Glomerular visceral epithelial cell (primary cell): Measurements from ENCODE around the gene SPTBN2.

ENCODE experiments used
- DNase-seq: peaks from one replicate; pipeline ENCODE4 v3.0.0-alpha.2; 2016; ENCODE audit errors: extremely low spot score

The SPTBN2 gene

DNA sequence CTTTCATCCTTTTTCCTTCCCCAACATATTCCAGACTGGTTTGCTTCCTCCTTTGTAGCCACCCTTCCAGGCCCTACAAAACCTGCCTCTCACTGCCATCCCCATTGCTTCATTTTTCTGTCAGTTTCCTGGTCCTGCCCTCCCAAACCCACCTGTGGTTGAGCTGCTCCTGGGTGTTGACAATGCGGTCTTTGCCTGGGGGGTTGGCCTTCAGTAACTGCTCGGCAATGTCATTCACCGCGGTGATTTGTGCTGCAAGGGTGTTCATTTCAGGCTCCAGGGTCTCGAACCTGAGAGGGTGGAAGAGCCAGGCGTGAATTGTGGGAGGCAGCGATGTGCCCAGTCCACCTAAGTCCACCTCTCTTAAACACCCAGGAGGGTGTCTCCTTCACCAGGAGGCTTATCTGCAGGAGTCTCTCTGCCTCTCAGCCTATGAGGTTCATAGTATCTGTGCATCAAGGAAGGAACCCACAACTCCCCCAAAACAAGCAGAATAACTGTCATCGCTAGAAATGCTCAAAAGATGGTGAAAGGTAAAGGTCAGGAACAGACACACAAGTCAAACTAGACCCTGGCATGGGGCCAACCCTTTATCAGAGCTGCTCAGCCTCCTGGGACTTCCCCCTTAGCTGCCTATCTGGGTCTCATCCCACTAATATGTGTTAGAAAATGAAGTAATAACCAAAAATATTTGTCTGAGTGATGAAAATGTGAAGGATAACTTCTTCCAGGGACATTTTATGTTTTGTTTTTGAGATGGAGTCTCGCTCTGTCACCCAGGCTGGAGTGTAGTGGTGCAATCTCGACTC lies 27.4 kb downstream of the SPTBN2 start:
- no peak for DNase-seq

DNA sequence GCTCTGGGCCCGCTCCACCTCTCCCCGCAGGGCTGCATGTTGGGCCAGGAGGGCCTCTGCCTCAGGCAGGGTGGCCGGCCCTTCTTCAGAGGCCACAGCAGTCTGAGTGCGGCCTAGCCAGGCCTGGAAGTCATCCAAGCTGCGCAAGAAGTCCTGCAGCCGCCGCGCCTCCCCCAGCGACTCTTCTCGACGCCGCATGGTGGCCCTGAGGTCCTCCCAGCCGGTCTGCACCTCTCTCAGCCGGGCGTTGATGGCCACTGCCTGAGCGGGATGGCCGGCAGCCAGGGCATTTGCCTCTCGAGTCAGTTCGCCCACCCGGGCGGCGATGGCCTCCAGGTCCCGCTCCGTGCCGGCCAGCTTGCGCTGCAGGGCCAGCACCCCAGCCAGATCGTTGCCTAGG lies 28.3 kb downstream of the SPTBN2 start:
- no peak for DNase-seq

DNA sequence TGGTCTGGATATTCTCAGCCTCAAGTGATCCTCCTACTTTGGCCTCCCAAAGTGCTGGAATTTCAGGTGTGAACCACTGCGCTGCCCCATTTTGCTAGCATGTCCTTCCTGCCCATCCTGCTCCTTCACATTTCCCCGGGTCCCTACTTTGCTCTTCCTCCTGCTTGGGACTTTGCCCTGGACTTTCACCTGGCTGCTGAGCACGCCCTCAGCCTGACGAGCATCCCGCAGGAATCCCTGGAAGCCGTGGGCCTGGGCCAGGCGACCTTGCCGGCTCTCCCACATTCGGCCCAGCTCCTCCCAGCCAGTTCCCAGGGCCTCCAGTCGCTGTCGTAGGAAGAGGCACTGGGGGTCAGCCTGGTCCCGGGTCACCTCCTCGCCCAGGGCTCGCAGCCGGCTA lies 28.7 kb downstream of the SPTBN2 start:
- no peak for DNase-seq

DNA sequence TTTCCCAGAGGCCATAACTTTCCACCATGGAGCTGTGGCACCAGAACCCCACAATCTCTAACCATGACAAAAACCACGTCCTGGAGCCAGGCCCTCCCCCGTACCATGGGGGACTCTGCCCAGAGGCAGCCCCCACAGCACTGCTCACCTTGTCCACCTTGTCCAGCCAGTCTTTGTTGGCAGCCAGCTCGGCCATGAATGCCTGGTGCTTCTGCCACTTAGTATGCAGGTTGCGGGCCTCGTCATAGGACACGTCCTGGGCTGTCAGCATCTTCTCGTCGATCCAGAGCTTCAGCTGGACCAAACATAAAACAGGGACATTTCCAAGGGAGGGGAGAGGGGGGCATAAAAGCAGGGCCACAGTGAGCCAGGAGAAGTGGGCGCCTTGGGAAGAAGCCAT lies 30.5 kb downstream of the SPTBN2 start:
- DNase-seq, result no peak

DNA sequence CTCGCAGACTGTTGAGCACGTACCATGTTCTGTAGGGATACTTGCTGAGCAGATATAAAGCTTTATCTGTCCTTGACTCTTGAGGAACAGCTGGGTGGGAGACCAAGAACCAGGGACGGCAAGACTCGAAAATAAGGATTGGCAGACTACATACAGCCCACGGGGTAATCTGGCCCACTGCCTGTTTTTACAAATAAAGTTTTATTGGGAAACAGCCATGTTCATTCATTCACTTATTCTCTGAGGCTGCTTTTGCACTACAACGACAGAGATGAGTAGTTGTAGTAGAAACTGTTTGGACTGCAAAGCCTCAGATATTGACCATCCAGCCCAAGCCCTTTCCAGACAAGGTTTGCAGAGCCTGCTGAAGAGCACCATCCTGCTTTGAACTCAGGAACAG lies 31.0 kb downstream of the SPTBN2 start:
- DNase-seq, result no peak

DNA sequence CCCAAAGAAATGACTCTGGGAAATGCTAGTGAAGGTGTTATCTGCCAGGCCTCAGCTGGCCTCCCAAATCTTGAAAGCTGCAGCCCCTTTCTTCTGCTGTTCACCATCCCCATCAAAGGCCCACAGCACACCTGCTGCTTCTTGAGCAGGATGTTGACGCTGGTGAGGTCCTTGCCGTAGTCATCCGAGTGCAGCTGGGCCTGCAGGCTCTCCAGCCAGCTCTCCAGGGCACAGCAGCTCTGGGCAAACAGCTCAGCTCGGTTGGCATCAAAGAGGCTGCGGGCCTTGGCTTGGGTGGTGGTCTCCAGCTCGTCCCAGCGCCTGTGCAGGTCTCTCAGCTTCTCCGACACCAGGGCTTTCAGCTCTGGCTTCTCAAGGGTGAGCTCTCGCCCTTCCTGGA lies 32.9 kb downstream of the SPTBN2 start:
- no peak for DNase-seq

DNA sequence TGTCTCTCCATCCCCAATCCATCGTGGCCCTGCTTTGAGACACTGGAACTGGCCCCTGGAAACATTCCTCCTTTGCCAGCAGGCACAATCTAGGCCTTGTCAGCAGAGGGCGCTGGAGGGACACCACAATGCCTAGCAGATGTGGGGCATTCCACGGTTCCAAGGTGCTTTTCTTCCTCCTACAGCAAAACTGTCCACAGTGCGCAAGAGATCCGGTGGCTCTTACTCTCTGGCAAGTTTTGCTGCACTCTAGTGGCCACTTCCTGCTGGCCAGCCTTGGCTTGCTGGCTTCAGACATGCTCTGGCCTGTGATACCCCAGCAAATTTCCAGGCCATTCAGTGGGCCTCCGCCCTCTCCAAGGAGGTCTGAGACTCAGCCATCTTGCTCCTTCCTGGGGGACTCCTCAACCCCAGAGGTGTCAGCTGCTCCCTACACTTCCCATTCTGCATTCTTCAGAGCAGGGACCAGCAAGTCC lies 34.2 kb downstream of the SPTBN2 start:
- DNase-seq, result peak; percentile 95

DNA sequence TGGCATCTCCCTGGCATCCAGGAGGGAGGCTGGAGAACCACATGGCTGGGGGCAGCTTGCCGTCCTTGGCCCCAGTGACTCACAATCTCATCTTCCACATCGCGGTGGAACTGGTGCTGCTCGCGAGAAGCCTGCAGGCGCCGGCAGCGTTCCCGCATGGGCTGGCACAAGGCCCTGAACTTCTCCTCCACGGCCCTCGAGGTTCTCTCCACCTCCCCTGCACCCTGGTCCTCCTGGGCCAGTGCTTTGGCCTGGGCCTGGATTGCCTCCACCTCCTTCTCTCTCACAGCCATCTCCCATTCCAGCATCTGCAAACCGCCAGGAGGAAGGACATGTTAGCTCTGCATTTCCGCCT lies 35.0 kb downstream of the SPTBN2 start:
- DNase-seq, result no peak

DNA sequence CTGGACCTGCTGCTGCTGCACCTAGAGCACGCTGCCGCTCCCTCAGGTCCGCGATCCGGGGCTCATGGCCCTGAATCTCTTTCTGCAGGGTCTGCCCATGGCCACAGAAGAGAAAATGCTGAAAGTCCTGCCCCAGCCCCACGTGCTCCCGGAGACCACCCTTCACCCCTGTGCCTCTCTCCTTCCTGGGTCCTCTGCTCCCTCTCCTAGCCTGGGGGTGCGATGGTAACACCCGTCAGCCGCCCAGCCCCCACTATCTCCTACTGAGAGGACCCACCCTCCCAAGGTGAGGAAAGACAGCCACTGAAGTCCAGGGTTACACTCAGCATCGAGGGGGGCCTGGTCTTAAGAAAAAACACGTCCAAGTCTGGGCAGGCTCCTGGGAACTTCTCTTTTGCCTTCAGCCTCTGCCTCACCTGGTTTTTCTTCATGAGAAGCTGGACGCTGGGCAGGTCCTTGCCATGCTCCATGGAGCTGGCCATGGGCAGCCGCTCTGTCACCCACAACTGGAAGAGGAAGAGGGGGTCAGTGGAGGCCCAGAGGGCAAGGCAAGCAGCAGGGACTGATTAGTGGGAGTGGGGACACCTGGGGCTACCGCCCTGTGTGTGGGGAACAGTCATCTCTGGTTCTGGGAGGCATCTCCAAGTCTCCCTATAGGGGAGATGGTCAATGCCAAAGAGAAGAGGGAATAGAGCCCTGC lies 35.5 kb downstream of the SPTBN2 start:
- no peak for DNase-seq

DNA sequence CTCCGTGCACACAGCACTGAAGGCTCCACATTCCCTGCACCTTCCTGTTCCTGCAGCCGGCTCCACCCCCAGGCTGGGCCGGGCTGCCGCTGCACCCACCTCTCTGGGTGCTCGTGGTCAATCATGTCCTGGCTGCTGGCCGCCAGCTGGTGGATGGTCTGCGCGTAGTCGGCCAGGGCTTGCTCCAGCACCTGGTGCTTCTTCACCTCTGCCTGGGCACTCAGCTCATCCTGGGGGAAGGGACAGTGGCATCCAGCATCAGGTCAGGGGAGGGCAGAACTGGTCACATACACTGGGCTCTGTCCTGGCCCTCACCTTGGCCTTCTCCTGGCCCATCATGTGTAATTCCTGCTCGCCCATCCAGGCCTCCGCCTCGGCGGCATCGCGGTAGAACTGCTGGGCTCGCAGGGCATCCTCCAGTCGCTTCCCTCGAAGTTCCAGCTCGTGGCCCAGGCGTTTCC lies 36.1 kb downstream of the SPTBN2 start:
- no peak for DNase-seq

DNA sequence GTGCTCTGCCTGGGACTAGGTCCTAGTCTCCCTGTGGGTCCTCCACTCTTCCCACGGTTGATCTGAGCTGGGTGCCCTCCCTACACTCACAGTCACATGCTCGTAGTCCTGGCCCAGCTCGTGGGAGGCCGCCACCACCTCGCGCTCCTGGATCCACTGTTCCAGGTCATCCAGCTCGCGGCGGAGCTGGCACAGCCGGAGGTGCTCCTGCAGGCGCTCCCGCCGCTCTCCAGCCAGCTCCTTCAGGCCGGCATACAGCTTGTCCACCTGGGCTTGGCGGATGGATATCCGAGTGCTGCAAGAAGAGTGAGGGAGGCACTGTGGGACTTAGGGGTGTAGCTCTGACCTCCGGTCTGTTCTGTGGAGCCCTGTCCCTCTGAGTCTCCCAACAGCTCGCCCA lies 36.6 kb downstream of the SPTBN2 start:
- DNase-seq, result no peak

DNA sequence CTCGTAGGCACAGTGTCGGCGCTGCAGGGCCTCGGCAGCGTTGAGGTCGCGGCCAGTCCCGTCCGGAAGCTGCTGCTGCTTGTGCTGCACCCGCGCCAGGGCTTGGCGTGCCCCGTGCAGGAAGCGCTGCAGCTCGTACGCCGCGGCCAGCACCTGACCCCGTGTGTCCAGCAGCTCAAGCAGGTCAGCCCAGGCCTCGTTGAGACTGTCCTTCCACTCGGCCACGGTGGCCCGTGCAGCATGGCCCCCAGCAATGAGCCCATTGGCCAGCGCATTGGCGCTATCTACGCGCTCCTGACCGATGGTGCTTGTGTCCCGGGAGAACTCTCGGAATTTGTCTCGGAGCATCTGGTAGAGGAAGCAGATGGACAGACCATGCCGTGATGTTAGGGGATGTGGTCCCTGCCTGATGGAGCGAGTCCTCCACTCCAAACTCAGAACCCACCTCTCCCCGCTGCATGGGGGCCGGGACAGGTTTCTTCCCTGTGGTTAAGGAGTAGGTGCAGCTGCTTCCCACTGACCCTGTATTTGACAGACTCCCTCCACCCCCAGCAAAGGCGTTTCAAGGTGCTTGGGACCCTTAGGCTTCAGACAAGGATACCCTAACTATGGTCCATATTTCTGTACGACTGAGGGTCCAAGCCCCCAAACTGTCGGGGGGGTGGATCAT lies 37.6 kb downstream of the SPTBN2 start:
- no peak for DNase-seq

DNA sequence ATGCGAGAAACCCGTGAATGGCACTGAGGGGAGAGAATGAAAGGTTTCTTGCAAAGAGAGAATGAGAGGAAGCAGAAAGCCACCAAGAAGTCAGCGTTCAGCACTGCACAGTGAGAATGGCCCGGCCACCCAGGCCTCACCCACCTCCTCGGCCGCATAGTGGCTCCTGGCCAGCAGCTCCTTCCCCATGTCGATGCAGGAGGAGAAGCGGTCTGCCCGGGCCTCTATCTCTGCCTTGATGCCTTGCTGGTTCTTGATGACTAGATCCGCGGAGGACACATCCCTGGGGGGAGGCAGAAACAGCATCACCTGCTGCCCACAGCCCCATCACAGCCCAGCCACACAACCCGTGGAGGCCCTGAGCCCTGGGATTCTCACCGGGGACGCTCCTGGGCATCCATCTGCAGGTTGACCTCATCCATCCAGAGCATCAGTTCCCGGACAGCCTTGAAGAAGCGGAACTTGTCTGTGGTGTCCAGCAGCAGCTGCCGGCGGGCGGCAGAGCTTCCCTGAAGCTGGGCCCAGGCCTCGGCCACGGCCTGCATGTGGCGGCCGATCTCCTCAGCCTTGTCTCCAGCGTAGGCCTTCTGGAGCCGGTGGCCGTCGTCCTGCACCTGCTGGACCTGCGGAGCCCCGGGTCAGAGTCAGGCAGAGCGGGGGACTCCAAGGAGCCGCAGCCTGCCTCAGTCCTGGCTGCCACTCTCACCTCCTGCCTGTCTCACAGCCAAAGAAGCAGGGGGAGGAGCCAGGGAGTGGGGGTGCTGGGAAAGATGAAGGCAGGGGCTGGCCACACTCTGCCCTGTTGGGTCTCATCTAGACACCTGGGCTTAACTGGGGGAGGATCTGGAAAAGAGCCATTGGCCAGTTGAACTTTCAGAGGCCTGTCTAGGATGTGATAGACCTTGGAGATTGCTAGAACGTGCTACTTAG lies 39.1 kb downstream of the SPTBN2 start:
- DNase-seq, result no peak

DNA sequence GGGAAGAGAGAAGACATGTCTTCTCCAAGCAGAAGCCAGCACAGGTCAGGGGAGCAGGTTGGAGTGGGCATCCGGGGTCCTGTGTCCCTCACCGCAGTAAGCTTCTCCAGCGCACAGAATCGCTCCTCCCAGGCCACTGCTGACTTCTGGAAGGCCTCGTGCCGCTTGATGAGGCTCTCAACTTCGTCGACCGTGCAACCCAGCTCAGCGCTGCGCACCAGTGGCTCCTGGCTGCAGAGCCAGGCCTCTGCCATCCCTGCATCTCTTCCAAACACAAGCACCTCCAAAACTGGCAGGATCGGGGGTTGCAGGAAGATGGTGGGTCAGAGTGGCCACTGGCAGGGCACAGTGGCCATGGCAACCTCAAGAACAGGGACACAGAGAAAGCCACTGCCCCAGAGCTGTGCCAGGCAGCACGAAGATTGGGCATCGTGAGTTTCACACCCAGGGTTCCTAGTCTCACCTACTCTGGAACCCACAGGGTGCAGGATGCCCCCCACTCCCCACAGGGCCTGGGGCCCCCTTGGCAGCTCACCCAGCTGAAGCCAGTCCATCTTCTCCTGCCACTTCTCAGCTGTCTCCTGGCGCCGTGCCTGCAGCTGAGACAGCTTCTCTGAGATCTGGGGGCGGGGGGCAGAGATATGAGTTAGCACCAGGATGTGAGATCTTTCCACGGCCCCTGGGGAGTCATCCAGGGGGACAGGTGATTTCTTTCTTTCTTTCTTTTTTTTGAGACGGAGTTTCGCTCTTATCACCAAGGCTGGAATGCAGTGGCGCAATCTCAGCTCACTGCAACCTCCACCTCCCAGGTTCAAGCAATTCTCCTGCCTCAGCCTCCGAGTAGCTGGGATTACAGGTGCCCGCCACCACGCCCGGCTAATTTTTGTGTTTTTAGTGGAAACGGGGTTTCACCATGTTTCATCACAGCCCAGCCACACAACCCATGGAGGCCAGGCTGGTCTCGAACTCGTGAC lies 40.2 kb downstream of the SPTBN2 start:
- no peak for DNase-seq

DNA sequence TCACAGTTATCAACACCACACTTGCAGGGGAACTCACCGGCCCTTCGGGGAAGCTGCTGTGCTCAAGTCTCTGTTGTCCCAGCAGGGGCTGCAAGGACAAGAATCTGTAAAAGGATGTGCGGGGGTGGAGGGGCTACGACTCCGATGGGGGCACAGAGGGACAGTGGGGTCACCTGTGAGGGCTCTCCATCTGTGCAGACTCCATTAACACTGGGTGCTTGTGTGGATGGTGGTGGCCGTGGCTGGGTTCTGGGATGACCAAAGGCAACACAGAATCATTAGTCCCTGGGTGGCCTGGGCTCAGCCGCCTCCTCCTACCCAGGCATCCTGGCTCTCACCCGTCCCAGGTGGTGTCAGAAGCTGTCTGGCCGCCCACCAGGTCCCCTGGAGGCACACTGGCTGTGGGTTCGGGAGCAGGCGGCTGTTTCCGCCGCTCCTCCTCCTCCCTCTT lies 41.2 kb downstream of the SPTBN2 start:
- no peak for DNase-seq

DNA sequence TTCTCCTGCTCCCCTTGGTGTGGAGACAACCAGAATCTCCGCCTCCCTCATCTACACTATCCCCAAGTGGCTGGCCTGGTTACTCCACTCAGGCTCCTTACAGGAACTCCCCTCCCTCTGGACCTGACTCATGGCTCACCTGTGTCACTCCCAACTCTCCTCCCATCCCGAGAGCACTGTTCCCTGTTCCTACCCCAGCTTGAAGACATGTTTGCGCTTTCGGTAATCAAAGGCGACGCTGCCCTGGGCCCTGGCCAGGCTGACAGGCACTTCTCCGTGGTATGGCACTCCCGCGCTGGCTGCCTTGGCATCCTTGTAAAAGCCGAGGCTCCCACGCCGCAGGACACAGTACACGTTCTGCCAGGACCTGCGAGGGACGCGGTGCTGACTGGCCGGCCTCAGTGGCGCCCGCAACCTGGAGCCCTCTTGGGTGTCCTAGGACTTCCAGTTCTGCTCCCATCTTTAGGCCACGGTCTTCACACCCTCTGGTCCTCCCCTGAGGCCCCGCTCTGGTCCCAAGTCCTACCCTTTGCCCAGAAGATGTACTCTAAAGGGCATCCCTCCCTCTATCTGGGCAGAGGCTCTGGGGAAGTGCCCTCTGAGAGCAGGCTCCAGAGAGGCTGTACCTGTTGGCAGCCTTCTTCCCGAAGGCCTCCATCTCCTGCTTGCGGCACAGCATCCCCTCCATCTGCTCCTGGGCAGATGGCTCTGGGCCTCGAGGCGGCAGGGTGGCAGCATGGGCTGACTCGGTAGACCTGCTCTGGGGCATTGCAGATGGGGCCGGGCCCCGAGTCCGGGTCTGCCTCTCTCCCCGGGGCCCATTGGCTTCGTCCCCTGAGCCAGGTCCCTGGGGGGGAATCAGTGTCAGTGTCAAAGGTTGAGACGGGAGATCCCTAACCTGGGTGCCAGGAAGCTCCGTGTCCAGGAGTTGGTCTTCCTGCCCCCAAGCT lies 41.9 kb downstream of the SPTBN2 start:
- no peak for DNase-seq

DNA sequence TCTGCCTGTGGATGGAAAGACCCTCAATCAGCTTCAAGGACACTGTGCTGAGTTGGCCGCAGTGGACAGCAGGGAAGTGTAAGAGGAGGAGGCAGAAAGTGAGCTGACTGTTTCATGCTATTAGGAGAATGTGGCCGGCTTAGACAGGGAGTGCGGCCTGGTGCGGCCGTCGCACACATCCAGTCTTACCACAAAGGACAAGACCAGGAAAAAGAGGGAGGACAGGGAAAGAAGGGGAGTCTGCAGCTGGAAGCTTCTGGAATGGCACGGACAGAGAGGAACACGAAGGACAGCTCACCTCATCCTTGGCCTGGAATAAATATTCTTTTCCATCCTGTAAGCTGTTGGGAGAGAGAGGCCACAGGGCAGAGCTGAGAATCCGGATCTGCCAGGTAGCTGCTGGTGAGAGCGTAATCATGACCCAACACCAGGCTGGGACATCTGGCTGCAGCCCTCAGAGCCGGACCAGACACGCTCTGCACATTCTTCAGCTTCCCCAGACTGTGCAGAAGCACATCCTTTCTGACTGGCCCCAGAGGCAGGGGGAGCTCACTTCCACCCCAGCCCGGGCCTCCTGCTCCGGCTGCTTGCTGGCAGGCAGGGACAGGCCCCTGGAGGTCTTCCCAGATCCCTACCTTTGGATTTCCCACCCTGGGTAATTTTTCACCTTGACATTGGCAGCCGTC lies 42.8 kb downstream of the SPTBN2 start:
- no peak for DNase-seq

DNA sequence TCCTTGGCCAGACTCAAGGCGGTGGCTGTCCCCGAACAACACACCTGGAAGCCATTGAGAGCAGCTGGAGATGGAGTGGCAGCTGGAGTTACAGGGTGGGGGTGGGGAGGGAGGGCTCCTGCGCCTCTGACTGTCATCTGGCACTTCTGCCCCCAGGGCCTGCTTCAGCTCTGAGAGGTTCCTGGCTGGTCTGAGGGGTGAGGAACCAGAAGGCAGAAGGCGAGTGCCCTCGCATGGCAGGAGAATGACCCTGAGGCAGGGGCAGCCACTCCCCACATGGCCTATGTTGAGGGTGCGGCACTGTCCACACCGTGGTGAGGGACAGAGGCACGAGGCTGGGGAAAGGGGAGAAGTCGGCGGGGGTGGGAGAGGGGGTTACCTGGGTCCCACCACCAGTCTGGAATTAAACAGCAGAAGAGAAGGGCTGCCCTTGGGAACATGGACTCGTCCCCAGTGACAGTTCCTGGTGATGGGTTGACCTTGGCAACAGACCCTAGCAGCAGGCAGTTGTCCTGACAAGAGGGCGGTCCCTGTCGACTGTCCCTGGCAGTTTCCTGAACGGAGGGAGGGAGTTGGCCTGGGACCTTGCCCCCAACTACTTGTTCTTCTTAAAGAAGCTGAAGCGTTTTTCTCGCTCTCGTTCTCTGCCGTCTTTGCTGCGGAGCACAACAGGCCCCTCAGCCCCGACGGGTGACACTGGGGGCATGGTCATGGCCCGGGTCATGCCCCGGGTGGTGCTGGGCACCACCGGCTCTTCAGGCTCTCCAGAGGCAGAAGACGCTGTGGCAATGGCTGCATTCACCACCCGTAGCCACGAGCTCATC lies 43.5 kb downstream of the SPTBN2 start:
- no peak for DNase-seq
